Peyer's patch (tissue), 4 donors: ENCODE measurements around the gene TMEM243. TPM values are rescaled to one million over a fixed set of nuclear protein-coding genes. Genes with fewer than 3 reads are reported as not detected.
A peak's percentile ranks its signal among the peaks of the same experiment; 100 is the strongest.

Experiments
- DNase-seq, 3 donors: peaks; one replicate each; pipeline ENCODE4 v3.0.0-alpha.2; 2017 to 2019
- H3K27ac ChIP-seq, 4 donors: fragments of 200-600 bp; sonication (generic); one replicate each; pipeline ENCODE4 v1.5.1; 2016 to 2019
- H3K27me3 ChIP-seq, 2 donors: fragments of 200-600 bp; sonication (generic); one replicate each; pipeline ENCODE4 v1.5.1; 2019
- H3K36me3 ChIP-seq, 3 donors: fragments of 200-600 bp; sonication (generic); one replicate each; pipeline ENCODE4 v1.5.1; 2016 to 2019
- H3K4me1 ChIP-seq, 4 donors: fragments of 200-600 bp; sonication (generic); one replicate each; pipeline ENCODE4 v1.5.1; 2016 to 2019
- H3K4me3 ChIP-seq, 4 donors: fragments of 200-600 bp; sonication (generic); 1 replicate in 3 of 4; 2 replicates in 1 of 4; pipeline ENCODE4 v1.5.1; 2016 to 2019; ENCODE audit warnings: mild to moderate bottlenecking in 1 of 4
- H3K9me3 ChIP-seq, 4 donors: fragments of 200-600 bp; sonication (generic); one replicate each; pipeline ENCODE4 v1.5.1; 2016 to 2019; ENCODE audit warnings: mild to moderate bottlenecking in 1 of 4
- POLR2A ChIP-seq, 2 donors: fragments of 450-650 bp; IDR thresholded peaks; one replicate each; pipeline ENCODE4 v1.5.1; 2017; ENCODE audit warnings: antibody characterized with exemption in 2 of 2, mild to moderate bottlenecking in 2 of 2, moderate library complexity in 2 of 2
- total RNA-seq, 4 donors: library from RNA; depleted of rRNA; stranded (reverse); fragments of >200 nt; gene quantifications; one replicate each; pipeline ENCODE4 v1.1.0, GENCODE V29; 2016
- TF ChIP-seq, protein P1 (sequence below), 6 experiments: fragments of 450-650 bp in 4 of 6; fragments of 200-600 bp in 2 of 6; sonication (generic) in 1 of 6; IDR thresholded peaks; one replicate each; pipeline ENCODE4 v1.5.1; 2017 to 2019; ENCODE audit warnings: antibody characterized with exemption in 6 of 6, mild to moderate bottlenecking in 3 of 6, moderate library complexity in 1 of 6

Gene TMEM243
- total RNA-seq, 4 donors from 2014 or later: 29.0 to 88.3 (median 43.6) TPM

DNA sequence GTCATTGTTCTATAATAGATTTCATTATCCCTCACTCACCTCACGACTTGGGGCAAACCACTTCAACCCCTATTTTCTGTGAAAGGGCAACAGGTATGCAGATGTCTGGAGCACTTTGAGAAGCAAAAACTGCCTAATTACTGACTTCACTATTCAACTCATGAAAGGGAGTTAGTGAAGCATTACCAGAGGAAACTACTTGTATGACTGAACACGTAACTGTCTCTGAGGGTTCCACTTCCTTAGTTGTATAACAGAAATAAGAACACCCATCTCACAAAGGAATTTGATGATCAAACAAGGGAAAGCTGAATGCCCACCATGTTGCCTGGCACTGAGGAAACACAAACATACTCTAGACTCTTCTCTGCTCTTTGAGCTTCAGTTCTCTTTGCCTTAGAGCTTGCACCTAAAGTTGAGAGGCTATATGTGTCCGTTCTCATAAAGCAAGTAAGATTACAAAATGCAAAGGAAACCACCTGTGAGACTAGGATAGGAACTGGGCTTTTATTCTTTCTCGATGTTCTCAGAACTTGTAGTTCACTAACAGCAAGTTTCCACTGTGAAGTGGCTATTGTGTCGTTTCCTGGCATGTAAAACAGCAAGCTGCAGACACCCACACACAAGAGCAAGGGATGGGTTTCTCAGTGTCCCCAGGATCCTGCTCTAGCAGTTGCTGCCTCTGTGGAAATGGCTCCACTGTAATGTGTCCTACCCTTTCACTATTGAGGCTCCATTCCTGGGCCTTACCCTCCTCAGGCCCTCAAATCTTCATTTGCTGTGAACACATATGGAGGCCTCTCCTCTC lies 2.6 kb downstream of the TMEM243 start:
- Histone ChIP-seq H3K4me3 (peak overlapping the region in 3 of 4 donors; percentile 20 to 98 (median 75)), H3K36me3 (no peaks in the 10 kb centered on the region), H3K27ac (peak overlapping the region; percentile 24 to 96 (median 56)), H3K9me3 (no peaks in the 10 kb centered on the region), H3K27me3 (no peaks in the 10 kb centered on the region), H3K4me1 (peaks cover 0 to 38% (median 22%) of the 10 kb centered on the region in 4 donors)
- TF ChIP-seq, protein P1, sequence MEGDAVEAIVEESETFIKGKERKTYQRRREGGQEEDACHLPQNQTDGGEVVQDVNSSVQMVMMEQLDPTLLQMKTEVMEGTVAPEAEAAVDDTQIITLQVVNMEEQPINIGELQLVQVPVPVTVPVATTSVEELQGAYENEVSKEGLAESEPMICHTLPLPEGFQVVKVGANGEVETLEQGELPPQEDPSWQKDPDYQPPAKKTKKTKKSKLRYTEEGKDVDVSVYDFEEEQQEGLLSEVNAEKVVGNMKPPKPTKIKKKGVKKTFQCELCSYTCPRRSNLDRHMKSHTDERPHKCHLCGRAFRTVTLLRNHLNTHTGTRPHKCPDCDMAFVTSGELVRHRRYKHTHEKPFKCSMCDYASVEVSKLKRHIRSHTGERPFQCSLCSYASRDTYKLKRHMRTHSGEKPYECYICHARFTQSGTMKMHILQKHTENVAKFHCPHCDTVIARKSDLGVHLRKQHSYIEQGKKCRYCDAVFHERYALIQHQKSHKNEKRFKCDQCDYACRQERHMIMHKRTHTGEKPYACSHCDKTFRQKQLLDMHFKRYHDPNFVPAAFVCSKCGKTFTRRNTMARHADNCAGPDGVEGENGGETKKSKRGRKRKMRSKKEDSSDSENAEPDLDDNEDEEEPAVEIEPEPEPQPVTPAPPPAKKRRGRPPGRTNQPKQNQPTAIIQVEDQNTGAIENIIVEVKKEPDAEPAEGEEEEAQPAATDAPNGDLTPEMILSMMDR (IDR thresholded peaks at IDR 0.05): no peak
- TF ChIP-seq POLR2A (IDR thresholded peaks at IDR 0.05): no peak
- peak in 2 of 3 donors; percentile 67 to 76 for DNase-seq

DNA sequence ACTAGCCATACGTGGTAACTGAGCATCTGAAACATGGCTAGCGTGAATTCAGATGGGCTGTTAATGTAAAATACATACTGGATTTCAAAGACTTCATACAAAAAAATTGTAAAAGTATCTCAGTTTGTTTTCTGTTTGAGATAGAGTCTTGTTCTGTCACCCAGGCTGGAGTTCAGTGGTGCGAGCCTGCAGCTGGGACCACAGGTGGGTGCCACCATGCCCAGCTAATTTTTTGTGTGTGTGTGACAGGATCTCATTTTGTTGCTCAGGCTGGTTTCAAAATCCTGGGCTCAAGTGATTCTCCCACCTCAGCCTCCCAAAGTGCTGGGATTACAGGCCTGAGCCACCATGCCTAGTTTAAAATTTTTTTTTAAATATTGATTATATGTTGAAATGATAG lies 4.5 kb downstream of the TMEM243 start:
- no peak for TF ChIP-seq POLR2A (IDR thresholded peaks at IDR 0.05)
- TF ChIP-seq, protein P1 (IDR thresholded peaks at IDR 0.05): no peak
- Histone ChIP-seq H3K27ac (no peak overlapping the region), H3K36me3 (no peaks in the 10 kb centered on the region), H3K27me3 (no peaks in the 10 kb centered on the region), H3K4me3 (no peak overlapping the region), H3K4me1 (peaks cover 0 to 35% (median 31%) of the 10 kb centered on the region in 4 donors), H3K9me3 (no peaks in the 10 kb centered on the region)
- peak in 1 of 3 donors; percentile 28 for DNase-seq

DNA sequence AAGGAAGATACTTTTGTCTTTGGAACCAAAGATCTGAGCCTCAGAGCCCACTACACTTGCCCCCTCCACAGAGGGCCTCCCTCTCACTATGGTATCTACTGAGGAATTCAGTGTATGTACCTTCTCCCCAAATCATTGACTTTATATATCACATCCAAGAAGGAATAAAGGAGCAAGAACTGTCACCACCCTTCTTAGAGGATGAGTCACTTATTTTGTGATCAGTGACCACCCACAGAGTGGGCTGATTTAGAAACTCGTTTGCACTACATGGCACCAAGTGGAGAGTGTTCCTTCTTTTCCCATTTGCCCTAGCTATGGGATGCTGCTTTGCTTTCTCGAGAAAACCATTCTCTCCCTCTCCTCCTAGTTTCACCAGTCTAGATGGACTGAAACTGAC lies 5.7 kb downstream of the TMEM243 start:
- Histone ChIP-seq H3K36me3 (no peaks in the 10 kb centered on the region), H3K27me3 (no peaks in the 10 kb centered on the region), H3K27ac (peak overlapping the region in 1 of 4 donors; percentile 32), H3K9me3 (no peaks in the 10 kb centered on the region), H3K4me3 (no peak overlapping the region), H3K4me1 (peaks cover 0 to 35% (median 31%) of the 10 kb centered on the region in 4 donors)
- DNase-seq: no peak
- TF ChIP-seq POLR2A (IDR thresholded peaks at IDR 0.05): no peak
- TF ChIP-seq, protein P1 (IDR thresholded peaks at IDR 0.05): no peak

DNA sequence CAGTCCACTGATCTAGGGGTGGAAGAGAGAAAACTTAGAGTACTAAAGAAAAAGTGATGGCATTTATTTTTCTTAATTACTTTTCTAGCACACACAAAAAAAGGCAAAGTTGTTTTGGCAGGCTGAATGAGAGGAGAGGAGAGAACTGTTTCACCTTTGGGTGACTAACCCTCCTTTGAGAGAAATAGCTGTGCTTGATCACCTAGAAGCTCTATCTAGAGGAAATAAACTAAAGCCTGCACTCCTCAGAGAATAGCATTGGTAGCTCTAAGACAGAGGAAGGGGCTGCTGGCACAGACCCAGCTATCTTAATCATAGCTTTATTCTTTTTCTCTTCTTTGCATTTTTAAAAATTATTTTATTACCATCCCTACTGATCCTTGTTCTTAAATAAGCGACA lies 6.3 kb downstream of the TMEM243 start:
- no peak for TF ChIP-seq POLR2A (IDR thresholded peaks at IDR 0.05)
- TF ChIP-seq, protein P1 (IDR thresholded peaks at IDR 0.05): no peak
- Histone ChIP-seq H3K27me3 (no peaks in the 10 kb centered on the region), H3K36me3 (no peaks in the 10 kb centered on the region), H3K4me1 (peaks cover 0 to 35% (median 28%) of the 10 kb centered on the region in 4 donors), H3K9me3 (no peaks in the 10 kb centered on the region), H3K27ac (peak overlapping the region in 1 of 4 donors; percentile 53), H3K4me3 (no peak overlapping the region)
- no peak for DNase-seq

DNA sequence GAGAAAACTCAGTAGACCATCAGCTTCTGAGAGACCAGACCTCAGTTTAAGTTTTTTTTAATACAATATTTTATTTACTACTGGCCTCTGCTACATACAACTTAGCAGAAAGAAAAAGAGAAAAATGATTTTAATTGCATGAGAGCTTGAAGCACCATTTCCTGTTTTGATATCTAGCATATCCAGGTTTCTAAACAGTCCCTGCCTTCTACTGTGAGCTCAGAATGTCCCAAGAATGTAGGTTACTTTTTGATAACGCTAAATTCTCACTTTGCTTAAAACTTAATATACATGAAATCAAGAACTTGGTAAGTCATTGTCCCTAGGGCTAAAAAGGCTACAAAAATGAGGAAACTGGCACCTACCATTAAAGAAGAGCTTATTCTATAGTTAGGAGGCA lies 7.0 kb downstream of the TMEM243 start:
- H3K4me3 ChIP-seq: no peak overlapping the region
- DNase-seq: no peak
- no peaks in the 10 kb centered on the region for H3K27me3 ChIP-seq
- no peaks in the 10 kb centered on the region for H3K36me3 ChIP-seq
- H3K4me1 ChIP-seq: peaks cover 0 to 35% (median 25%) of the 10 kb centered on the region in 4 donors
- H3K9me3 ChIP-seq: no peaks in the 10 kb centered on the region
- H3K27ac ChIP-seq: peak overlapping the region in 1 of 4 donors; percentile 53
- TF ChIP-seq, protein P1 (IDR thresholded peaks at IDR 0.05): no peak
- no peak for TF ChIP-seq POLR2A (IDR thresholded peaks at IDR 0.05)
